Activated T-cell treated with anti-CD3 and anti-CD28 coated beads for 1 hour (primary cell): ENCODE data around the gene SCT.

Experiments
- DNase-seq: peaks from one replicate; pipeline ENCODE4 v3.0.0-alpha.2; 2020; ENCODE audit warnings: low read depth

SCT gene

DNA sequence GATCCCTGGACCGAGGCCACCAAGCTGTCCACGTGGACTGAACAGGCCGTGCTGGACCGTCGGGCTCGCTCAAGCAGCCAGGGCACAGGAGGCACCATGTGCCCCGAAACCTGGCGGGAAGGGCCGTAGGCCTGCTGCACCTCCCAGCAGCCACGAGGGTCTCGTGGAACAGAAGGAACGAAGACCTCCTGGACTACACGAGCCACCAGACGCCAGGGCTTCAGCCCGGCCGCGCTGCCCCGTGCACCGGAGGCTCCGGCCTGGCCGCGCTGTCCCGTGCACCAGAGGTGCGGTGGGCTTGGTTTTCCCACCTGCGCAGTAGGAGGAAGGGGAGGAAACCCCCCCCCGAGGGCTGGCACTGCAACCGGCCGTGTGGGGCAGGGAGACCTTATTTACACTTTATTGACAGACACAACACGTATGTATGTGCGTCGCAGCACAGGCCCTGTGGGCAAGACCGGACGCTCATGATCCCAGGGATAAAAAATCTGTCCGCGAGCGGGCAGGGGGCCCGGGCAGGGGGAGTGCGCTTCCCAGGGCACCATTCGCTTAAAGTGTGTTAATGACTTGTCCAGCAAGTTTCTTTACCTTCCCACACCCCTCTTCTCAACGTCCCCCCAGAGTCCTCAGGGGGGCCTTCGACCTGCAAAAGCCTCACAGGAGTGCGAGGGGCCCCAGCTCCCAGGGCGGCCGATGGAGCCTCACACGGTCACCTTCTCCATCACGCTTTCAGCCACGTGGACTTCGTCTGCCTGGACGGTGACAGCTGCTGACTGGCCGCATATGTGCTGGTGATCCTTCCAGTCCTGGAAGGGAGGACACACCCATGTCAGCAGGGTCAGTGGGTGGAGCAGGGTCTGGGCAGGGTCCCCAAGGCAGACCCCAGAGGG, 17.1 kb upstream of the SCT start:
- no peak for DNase-seq

DNA sequence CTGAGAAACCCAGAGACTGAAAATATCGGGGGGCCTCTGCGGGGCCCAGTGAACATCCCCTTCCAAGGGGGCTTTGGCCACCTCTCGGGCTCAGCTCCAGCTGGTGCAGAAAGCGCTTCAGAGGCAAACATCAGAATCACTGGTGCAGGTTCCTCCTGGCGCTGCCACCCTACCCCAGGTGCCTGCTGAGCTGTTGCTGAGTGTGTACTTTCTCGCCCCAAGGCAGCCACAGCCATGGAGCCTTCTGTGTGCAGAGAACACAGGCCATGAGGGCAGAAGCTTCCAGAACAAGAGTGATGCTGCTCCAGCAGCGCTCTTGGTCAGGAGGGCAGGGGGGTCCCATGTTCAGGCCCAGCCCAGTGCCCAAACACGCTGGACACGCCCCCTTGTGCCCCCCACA, 16.4 kb upstream of the SCT start:
- no peak for DNase-seq

DNA sequence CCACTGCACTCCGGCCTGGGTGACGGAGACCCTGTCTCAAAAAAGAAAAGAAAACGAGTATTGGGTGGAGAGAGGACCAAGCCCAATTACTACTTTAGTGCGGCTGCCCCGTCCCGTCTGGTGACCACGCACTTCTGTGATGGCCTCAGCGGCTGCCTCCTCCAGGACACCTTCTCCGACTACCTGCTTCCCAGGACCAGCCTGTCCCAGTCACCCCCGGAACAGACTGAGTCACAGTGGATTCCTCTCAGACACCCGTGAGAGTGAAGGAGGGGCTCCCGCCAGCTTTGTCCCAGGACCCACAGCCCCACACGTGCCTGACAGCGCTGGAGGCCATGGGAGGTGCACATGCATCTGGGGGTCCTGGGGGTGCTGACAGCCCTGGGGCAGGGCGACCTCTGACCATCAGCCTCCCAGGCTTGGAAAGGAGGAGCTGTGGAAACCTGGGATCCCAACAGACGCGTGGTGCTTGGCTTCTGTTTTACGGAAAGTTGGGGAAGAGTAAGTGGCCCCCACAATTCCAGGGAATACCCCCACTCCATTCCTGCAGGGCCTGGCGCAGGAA, 14.9 kb upstream of the SCT start:
- DNase-seq, result no peak

DNA sequence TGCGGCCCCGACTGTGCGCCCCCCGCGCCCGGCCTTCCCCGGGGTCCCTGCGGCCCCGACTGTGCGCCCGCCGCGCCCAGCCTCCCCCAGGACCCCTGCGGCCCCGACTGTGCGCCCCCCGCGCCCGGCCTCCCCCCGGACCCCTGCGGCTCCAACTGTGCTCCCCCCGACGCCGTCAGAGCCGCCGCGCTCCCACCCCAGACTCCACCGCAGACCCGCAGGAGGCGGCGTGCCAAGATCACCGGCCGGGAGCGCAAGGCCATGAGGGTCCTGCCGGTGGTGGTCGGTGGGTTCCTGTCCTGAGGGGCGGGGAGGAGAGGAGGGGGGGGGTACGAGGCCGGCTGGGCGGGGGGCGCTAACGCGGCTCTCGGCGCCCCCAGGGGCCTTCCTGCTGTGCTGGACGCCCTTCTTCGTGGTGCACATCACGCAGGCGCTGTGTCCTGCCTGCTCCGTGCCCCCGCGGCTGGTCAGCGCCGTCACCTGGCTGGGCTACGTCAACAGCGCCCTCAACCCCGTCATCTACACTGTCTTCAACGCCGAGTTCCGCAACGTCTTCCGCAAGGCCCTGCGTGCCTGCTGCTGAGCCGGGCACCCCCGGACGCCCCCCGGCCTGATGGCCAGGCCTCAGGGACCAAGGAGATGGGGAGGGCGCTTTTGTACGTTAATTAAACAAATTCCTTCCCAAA, 13.2 kb upstream of the SCT start:
- no peak for DNase-seq

DNA sequence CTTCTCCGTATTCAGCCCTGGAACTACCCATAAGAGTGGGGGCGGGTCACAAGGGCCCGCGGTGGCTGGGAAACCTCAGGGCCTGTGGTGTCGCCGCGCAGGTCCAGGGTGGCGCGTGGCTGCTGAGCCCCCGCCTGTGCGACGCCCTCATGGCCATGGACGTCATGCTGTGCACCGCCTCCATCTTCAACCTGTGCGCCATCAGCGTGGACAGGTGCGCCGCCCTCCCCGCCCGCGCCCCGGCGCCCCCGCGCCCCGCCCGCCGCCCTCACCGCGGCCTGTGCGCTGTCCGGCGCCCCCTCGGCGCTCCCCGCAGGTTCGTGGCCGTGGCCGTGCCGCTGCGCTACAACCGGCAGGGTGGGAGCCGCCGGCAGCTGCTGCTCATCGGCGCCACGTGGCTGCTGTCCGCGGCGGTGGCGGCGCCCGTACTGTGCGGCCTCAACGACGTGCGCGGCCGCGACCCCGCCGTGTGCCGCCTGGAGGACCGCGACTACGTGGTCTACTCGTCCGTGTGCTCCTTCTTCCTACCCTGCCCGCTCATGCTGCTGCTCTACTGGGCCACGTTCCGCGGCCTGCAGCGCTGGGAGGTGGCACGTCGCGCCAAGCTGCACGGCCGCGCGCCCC, 12.5 kb upstream of the SCT start:
- DNase-seq, result no peak

DNA sequence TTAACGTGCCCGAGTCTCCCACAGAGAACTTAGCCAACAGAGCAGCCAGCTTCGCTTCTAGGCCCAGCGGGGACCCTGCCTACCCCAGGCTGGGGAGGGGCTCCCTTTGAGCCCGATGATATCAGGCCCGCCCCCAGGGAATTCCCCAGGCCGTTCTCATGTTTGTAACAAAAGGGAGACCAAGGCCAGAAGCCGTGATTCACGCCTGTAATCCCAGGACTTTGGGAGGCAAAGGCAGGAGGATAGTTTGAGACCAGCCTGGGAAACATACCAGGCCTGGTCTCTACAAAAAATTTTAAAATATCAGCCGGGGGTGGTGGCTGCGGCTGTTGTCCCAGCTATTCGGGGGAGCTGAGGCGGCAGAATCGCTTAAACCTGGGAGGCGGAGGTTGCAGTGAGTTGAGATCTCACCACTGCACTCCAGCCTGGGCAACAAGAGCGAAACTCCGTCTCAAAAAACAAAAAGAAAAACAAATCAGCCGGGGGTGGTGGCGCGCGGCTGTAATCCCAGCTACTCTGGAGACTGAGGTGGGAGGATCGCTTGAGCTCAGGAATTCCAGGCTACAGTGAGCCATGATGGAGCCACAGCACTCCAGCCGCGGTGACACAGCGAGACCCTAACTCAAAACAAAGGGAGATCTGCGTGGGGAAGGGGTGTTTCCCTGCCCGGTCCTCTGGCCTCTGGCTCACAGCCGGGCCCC, 11.8 kb upstream of the SCT start:
- DNase-seq, result no peak

DNA sequence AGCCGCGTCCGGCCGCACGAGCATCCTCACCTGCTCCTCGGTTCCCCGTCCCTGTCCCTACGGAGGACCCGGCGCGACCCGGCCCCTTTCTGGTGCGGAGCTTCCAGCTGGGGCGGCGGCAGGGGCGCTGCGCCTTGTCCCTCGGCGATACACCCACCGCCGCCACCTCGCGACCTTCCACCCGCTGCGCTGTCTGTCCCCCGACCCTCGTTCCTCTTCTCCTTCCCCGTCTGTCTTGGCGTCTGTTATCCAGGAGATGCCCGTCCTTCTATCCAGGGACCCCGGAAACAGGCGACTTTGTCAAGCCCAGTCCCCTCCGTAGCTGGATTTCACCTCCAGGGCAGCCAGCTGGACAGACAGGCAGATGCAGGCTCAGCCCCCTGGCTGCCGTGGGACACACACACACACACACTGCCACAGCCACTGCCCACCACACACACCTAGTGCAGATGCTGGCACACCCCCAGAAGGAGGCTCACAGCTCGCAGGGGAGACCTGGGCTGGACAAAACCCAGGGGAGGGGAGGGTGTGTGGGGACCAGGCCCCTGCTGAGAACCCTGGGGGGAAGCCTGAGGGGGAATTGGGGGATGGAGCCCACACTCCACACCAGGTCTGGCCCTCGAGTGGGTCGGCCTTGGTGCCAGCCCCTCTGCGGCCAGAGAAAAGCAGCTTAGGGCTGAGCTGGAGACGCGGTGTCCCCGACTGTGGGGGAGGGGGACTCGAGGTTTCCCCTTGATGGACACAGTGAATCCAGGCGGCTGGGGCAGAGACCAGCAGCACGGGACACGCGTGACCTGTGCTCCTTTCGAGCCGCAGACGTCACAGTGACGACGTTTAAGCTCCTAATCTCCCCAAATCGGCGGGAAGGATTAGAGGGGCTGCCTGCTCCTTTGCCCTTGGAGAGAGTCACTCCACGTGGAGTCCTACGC, 10.9 kb upstream of the SCT start:
- no peak for DNase-seq

DNA sequence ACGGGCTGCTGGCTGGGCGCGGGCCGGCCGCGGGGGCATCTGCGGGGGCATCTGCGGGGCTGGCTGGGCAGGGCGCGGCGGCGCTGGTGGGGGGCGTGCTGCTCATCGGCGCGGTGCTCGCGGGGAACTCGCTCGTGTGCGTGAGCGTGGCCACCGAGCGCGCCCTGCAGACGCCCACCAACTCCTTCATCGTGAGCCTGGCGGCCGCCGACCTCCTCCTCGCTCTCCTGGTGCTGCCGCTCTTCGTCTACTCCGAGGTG, 10.3 kb upstream of the SCT start:
- no peak for DNase-seq

DNA sequence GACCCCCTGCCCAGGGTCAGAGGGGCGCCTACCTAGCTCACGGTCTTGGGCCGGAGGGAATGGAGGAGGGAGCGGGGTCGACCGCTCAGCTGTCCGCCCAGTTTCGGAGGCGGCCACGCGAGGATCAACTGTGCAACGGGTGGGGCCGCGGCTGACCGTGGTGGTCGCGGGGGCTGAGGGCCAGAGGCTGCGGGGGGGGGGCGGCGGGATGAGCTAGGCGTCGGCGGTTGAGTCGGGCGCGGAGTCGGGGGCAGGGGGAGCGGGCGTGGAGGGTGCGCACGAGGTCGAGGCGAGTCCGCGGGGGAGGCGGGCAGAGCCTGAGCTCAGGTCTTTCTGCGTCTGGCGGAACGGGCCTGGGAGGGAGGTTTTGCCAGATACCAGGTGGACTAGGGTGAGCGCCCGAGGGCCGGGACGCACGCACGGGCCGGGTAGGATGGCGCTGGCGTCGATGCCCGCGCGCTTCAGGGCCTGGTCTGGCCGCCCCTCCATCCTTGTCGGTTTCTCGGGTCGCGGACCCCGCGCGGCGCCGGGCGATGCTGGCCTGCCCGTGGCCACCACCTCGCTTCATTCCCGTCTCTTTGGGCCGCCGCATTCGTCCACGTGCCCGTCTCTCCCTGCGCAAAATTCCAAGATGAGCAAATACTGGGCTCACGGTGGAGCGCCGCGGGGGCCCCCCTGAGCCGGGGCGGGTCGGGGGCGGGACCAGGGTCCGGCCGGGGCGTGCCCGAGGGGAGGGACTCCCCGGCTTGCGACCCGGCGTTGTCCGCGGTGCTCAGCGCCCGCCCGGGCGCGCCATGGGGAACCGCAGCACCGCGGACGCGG, 9.7 kb upstream of the SCT start, which contains the start of gene DRD4:
Gene DRD4 (plus strand): TSS at position 759 of the 822 bp plus-strand sequence. CDS start 36 bp downstream, at position 795.
- DNase-seq, result no peak

DNA sequence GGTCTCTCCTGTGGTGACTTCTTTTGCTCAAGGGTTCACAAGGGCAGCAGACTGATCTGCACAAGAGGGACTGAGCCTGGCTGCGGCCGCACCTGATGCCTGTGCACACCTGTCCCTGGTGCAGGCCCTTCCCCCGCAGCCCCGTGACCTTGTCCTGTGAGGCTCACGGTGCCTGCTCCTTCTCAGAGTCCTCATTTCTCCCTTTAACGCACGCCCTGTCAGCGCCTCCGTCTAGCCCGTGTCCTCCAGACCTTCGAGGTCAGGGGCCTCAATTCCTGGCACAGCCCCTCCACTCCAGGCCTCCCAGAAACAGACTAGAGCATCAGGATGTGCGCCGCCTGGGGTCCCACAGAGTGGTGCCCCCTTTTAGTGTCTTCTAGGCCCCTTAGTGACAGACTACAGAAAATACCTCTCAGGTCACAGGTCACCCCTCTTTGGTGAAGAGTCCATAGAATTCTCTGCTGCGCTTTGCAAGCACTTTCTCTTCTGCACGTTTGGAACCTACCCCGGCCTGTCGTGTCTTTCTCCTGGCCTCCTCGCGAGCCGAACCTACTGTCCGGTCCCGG, 9.0 kb upstream of the SCT start:
- no peak for DNase-seq

DNA sequence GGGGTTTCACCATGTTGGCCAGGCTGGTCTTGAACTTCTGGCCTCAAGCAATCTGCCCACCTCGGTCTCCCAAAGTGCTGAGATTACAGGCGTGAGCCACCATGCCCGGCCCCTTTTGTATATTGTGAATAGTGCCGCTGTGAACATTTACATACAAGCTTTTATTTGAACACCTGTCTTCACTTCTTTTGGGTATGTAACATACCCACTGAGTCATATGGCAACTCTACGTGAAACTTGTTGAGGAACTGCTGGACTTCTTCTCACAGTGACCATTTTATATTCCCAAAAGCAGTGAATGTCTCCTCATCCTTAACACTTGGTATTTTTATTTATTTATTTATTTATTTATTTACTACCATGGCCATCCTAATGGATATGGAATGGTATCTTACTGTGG, 3.9 kb upstream of the SCT start:
- no peak for DNase-seq

DNA sequence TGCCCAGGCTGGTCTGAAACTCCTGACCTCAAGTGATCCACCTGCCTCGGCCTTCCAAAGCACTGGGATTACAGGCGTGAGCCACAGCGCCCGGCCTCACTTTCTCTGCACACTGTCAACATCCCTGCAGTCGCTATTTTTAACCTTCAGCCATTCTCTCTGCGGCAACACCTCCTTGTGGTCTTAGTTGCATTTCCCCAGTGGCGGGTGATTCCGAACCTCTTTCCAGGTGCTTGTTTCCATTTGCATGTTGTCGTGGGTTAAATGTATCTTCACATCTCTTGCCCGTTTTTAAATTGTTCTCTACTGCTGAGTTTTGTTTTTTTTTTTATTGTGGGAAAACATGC, 2.2 kb upstream of the SCT start:
- DNase-seq, result no peak

DNA sequence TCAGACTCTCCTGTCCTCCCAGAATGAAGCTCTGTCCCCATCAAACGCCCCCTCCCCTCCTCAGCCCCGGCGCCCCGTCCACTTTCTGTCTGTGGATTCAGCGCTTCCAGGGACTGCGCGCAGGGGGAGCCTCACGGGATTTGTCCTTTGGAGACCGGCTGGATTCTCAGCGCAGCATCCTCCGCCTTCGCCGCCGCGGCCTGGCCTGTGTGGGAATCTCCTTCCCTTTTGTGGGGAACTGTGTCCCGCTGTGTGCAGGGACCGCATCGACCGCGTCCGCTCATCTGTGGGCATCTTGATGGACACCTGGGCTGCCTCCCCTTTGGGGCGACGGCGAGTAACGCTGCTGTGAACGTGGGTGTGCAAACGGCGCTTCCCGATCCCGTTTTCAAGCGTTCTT, 1.1 kb upstream of the SCT start:
- DNase-seq, result no peak

DNA sequence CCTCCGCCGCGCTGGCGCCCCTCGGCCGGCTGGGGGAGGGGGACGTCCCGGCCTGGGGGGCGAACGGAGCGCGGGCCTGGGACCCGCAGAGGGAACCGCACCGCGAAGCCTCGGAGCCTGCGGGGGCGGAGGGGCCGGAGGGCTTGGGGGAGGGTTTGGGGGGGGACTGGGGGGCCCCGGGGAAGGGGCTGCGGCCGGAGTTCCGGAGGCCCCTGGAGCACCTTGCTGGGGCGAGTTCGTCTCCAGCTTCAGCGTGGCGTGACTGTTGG, 261 bp upstream of the SCT start:
- DNase-seq, result no peak

DNA sequence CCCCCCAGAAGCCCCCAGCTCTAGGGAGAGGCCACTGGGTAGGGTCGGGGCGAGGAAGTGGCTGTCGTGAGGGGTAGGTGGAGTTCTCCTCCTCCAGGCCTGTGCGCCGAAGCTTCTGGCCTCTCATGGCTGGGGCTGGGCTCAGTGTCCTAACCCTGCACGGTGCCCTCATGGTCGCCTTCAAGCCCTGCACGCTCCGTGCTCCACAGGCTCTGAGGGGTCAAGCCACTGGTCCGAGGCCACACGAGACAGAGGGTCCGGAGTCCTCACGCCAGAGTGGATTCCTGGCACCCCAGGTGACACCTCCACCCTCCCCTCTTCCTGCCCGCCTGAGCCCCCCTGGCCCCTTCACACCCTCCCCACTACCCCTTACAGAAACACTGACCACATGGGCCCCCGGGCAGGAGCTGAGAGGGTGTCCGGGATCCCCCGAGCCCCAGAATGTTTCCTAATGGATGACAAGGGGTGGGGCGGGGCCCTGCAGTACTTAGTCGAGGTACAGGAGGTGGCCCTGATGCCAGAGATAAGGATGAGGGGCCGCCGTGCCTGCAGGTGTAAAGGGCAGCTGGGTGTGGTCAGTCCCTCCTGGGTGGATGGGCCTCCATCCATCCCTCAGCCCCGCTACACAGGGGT, 1.2 kb downstream of the SCT start:
- no peak for DNase-seq

DNA sequence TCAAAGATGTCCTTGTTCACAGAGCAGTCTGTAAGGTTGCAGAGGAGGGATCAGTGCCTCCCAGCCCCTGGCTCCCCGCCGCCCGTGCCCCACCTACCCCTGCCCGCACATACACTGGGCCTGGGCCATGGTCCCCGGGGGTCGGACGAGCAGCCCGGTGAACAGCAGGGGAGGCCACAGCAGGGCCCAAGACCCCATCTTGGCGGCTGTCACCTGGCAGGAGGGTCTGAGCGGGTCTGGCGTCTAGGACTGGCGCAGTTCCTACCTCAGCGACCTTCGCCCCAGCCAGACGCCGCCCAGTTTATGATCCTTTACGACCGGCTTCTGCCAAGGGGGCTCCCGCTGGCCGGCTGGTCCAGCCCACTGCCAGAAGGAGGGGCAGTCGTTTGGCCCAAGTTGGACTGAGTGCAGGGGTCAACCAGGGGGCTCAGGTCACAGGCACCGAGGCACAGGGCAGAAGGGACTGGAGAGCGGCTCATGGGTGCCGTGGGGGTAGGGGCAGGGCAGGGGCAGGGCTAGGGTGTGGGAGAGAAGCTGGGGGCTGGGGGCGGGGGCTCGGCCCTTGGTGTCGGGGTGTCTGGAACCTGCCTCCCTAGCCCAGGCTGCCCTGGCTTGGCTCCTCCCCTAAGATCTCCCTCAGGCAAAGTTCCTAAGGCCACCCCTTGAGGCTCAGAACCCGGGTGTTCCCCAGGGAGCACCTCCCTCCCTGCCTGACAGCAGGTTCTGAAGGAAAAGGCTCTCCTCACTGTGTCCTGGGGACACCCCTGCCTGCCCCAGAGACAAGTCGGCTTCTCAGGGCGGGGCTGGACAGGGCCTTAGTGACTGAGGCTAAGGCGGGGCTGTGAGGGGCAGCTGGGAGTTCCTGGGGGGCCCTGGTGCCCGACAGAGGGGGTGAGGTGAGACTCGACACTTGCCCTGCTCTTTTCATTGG, 2.0 kb downstream of the SCT start, which contains the start of gene CDHR5:
Gene CDHR5 (minus strand): TSS at position 251 of the 931 bp plus-strand sequence. CDS start 53 bp downstream, at position 198.
- no peak for DNase-seq

DNA sequence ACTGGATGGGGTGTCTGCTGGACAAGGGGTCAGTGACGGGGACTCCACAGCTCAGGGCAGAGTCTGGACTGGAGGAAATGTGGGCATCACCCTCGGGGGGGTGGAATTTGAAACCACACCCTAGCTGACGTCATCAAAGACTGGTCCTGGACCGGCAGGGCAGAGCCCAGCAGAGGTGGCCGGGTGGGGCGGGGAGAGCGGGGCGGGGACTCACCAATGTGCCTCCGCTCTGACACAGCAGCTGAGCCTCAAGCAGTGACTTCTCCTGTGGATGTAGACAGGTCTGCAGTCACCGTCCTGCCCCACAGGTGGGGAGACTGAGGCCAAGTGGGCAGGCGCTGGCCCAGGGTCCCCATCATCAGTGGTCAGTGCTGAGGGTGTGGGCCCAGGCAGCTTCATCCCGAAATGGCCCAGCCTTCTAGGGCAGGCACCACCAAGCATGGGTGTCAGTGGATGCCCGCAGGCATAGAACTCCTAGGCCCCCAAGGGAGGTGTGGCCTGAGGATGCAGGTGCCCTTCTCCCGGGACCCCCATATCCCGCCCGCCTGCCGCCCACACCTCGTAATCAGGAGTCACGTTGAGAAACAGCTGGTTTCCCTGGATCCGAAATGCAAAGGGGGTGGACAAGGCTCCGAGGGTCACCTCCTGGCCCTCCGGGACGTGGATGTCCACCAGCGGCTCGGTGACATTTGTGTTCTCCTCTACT, 2.8 kb downstream of the SCT start:
- no peak for DNase-seq

DNA sequence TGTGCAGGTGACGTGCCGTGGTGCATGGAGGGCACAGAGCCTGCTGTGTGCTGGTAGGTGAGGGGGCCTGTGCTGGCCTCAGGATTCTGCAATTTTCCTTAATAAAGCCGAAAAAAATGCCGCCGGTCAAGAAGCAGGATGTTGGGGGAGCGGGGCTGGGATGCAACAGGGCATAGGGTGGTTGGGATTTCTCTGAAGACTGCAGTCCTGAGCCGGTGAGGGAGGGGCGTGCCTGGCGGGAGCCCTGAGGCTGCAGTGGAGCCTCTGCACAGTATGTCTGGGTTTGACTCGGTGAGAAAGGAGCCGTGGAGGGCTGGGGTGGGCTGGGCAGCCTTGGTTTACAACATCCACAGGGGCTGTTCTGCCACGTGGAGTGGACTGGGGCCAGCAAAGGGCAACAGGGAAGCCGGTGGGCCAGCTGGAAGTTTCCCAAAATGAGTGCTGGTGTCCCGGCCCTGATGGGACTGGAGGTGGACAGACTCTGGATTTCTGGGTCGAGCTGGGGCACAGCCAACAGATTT, 3.6 kb downstream of the SCT start:
- DNase-seq, result no peak
